GM19099 (cell line): ENCODE measurements around the gene SPANXA2.
"Not testable (repeated sequence)": the region's sequence is repeated elsewhere in the genome, so short reads cannot be mapped to it uniquely, and the experiment has no call there.

Source experiments
- POLR2A ChIP-seq: IDR thresholded peaks from 3 replicates; pipeline ENCODE4 v1.6.1; 2011; ENCODE audit warnings: low read depth; ENCODE audit not compliant: insufficient read length; ENCODE audit errors: extremely low read depth

SPANXA2 gene

DNA sequence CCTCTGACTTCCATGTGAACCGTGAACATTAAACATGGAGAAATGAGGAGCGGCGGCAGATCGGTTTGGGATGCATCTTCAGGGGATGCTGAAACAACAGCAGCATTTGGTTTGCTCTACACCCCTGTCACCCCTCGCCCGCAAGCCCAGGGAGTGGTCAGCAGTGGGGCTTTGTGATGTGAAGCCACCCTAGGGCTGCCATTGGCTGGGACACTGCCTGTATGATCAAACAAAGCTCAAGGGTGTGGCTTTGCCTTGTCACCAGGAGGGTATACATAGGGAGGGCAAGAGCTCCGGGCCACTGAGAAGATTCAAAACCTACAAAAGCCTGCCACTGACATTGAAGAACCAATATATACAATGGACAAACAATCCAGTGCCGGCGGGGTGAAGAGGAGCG, at the start of gene SPANXA2:
TSS of gene SPANXA2 (plus strand) at position 301 of the 400 bp plus-strand sequence. CDS start at position 361, 60 bp downstream.
- TF ChIP-seq POLR2A: not testable (repeated sequence)

GRCh38 chrX:141584638-141585037, 4.9 kb upstream of the SPANXA2 start, which contains the start of gene SPANXA1:
Gene SPANXA1 (minus strand): TSS chrX:141584738. CDS start chrX:141584678, 60 bp downstream.
- not testable (repeated sequence) for TF ChIP-seq POLR2A

GRCh38 chrX:141609111-141609510, 19.6 kb downstream of the SPANXA2 start:
- TF ChIP-seq POLR2A: no peak

GRCh38 chrX:141619336-141619735, 29.8 kb downstream of the SPANXA2 start:
- no peak for TF ChIP-seq POLR2A

- TF ChIP-seq POLR2A: no peak
These were observed 42.6 kb downstream of the SPANXA2 start for GRCh38 chrX:141632124-141632523.

- no peak for TF ChIP-seq POLR2A
These were observed 49.0 kb downstream of the SPANXA2 start for GRCh38 chrX:141638550-141638949.
